HG02938 (cell line): Measurements from ENCODE around the gene SLC48A1.

Experiments used
- ATAC-seq: cut with Tn5 transposase; IDR thresholded peaks from one replicate; pipeline ENCODE4 v1.9.1; 2021; ENCODE audit warnings: mild to moderate bottlenecking, moderate library complexity; ENCODE audit not compliant: unreplicated experiment

The SLC48A1 gene

GRCh38 chr12:47789712-47790489 lies 16.9 kb downstream of the SLC48A1 start:
- no peak for ATAC-seq

GRCh38 chr12:47790676-47791350 lies 17.8 kb downstream of the SLC48A1 start:
- no peak for ATAC-seq

- ATAC-seq, result no peak
Observed at GRCh38 chr12:47791351-47791746, 18.3 kb downstream of the SLC48A1 start.

- no peak for ATAC-seq
Observed at GRCh38 chr12:47791874-47792273, 18.8 kb downstream of the SLC48A1 start.

GRCh38 chr12:47793015-47793681 lies 20.1 kb downstream of the SLC48A1 start:
- no peak for ATAC-seq

- ATAC-seq, result no peak
Observed at GRCh38 chr12:47794679-47795078, 21.6 kb downstream of the SLC48A1 start.

- no peak for ATAC-seq
Observed at GRCh38 chr12:47795121-47795813, 22.2 kb downstream of the SLC48A1 start.

GRCh38 chr12:47795814-47796411 lies 22.9 kb downstream of the SLC48A1 start:
- no peak for ATAC-seq

- no peak for ATAC-seq
Observed at GRCh38 chr12:47797441-47797840, 24.4 kb downstream of the SLC48A1 start.

- no peak for ATAC-seq
Observed at GRCh38 chr12:47798382-47798948, 25.4 kb downstream of the SLC48A1 start.

GRCh38 chr12:47799357-47799955 lies 26.4 kb downstream of the SLC48A1 start:
- ATAC-seq, result no peak

- no peak for ATAC-seq
Observed at GRCh38 chr12:47800582-47800981, 27.5 kb downstream of the SLC48A1 start.

- ATAC-seq, result no peak
Observed at GRCh38 chr12:47801170-47801903, 28.3 kb downstream of the SLC48A1 start.

GRCh38 chr12:47801904-47802246 lies 28.8 kb downstream of the SLC48A1 start:
- ATAC-seq, result no peak

- no peak for ATAC-seq
Observed at GRCh38 chr12:47802312-47802711, 29.3 kb downstream of the SLC48A1 start.

GRCh38 chr12:47803191-47803875 lies 30.3 kb downstream of the SLC48A1 start:
- no peak for ATAC-seq

- no peak for ATAC-seq
Observed at GRCh38 chr12:47804171-47804570, 31.1 kb downstream of the SLC48A1 start.

GRCh38 chr12:47805417-47805816 lies 32.4 kb downstream of the SLC48A1 start:
- no peak for ATAC-seq

GRCh38 chr12:47807338-47807737 lies 34.3 kb downstream of the SLC48A1 start:
- no peak for ATAC-seq
